PC-9 (cell line): Measurements from ENCODE around the gene NECTIN1.

Experiments
- EZH2 ChIP-seq: fragments of 200-600 bp; sonication (generic); IDR thresholded peaks from 2 replicates; pipeline ENCODE4 v1.8.0; 2017; ENCODE audit warnings: antibody characterized with exemption, low read depth
- TF ChIP-seq, protein P1 (sequence below): fragments of 200-600 bp; sonication (generic); conservative IDR thresholded peaks from 2 replicates; pipeline ENCODE4 v1.6.1; 2017; ENCODE audit warnings: mixed run types, antibody characterized with exemption, mild to moderate bottlenecking, moderate library complexity

DNA sequence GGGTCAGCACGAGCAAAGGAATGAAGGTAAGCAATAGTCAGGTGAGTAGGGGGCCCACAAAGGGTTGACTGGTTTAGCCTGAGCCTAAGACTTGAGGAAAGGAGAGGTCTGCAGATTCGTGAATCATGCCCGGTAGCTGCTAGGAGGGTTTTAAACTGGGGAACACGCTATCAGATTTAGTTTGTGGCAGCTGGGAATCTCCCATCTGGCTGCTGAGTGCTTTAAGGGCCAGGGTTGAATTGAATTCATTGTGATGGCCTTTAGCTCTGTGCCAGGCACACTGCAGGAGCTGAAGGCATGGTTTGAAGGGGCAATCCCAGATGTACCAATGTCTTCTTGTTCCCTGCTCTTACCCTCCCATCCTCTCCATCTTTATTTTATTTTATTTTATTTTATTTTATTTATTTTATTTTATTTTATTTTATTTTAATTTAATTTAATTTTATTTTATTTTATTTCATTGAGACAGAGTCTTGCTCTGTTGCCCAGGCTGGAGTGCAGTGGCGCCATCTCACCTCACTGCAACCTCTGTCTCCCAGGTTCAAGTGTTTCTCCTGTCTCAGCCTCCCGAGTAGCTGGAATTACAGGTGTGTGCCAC is 1.9 kb upstream of the NECTIN1 start:
- TF ChIP-seq, protein P1, sequence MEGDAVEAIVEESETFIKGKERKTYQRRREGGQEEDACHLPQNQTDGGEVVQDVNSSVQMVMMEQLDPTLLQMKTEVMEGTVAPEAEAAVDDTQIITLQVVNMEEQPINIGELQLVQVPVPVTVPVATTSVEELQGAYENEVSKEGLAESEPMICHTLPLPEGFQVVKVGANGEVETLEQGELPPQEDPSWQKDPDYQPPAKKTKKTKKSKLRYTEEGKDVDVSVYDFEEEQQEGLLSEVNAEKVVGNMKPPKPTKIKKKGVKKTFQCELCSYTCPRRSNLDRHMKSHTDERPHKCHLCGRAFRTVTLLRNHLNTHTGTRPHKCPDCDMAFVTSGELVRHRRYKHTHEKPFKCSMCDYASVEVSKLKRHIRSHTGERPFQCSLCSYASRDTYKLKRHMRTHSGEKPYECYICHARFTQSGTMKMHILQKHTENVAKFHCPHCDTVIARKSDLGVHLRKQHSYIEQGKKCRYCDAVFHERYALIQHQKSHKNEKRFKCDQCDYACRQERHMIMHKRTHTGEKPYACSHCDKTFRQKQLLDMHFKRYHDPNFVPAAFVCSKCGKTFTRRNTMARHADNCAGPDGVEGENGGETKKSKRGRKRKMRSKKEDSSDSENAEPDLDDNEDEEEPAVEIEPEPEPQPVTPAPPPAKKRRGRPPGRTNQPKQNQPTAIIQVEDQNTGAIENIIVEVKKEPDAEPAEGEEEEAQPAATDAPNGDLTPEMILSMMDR = no peak
- TF ChIP-seq EZH2 = no peak
